ENCODE data around the gene ALDH3B1.
"Not testable (repeated sequence)": the region's sequence is repeated elsewhere in the genome, so short reads cannot be mapped to it uniquely, and the experiment has no call there.

The ALDH3B1 gene

DNA sequence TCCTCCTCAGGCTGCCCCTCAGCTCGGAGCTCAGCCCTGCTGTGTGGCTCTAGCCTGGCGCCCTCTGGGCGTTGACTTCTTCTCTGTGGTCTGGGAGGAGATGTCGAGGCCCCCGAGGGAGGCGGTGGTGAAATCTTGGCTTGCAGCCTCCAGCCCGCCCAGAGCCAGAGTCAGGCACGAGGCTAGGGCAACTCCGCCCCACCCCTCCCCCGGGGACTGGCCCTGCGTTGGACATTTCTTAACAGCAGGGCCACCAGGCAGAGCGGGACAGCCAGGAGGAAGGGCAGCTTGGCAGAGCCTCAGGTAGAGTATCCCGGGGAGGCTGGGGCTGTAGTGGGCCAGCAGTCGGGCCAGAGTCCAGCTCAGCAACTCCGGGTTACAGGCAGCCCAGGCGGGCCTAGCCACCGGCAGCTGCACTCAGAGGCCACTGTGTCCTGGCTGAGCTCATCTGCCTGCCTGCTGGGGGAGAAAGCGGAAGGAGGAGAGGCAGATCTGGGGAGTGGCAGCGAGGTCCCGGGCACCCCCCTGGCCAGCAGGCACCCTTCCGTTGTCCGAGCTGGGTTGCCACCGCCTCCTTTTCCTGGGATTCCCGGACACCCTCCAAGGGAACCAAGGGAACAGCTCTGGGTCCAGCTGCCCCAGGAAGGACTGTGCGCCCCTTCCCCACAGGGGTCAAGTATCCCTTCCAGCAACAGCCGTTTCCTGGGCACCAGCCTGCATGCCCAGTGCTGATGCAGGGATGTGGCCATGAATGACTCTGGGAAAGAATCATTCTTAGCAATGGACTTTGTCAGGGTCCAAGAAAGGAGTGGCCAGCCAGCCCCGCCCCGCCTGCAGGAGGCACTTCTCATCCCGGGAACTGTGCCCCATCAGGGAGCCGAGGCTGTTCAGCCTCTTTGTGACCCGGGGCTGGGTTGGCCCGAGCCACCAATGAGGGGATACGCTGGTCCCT lies at the start of gene ALDH3B1:
Gene ALDH3B1 (plus strand): TSS at position 238 of the 952 bp plus-strand sequence. CDS start 4,971 bp downstream, outside the sequence.
- DNase-seq, result peak; percentile 79

- not testable (repeated sequence) for DNase-seq
Observed at GRCh38 chr11:67963217-67963616, 46.9 kb upstream of the ALDH3B1 start.

- not testable (repeated sequence) for DNase-seq
Observed at GRCh38 chr11:67963879-67964278, 46.2 kb upstream of the ALDH3B1 start.

DNA sequence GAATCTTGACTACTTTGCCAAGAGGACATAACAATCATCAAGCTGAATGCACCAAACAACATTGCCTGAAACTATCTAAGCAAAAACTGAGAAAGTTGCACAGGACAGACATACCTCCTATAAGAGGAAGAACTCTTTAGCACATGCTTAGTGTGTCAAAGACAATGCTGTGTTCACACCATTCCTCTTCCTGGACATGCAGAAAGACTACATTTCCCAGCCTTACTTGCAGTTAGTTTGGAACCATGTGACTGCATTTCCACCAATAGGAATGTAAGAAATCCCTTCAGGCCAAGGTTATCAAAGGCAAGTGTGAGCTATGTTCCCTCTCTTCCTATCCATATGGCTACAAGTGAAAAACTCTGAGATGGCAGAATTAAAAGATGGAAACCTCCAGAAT lies 45.4 kb upstream of the ALDH3B1 start:
- DNase-seq, result not testable (repeated sequence)

DNA sequence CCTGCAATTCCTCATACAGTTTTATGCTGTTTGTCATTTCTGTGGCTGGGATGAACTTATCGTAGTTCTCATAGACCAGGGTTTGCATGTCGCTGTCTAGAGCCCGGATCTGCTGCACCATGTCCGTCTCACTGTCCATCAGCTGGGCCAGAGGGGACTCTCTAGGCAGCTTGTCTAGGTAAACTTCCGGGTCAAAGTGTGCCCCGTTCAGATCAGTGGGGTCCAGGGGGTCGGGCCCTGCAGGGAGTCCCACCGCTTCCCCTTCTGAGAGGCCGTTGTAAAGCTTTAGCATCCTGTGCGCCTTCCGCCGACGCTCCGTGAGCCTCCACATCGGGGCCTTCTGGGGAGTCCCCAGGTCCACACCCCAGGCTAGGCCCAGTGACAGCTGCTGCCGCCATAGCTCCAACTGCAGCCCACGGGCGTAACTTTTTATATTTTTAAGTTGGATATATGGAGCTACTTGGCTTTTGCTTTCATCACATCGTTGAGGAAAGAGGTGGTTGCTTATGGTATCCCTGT lies 44.2 kb upstream of the ALDH3B1 start:
- not testable (repeated sequence) for DNase-seq

DNA sequence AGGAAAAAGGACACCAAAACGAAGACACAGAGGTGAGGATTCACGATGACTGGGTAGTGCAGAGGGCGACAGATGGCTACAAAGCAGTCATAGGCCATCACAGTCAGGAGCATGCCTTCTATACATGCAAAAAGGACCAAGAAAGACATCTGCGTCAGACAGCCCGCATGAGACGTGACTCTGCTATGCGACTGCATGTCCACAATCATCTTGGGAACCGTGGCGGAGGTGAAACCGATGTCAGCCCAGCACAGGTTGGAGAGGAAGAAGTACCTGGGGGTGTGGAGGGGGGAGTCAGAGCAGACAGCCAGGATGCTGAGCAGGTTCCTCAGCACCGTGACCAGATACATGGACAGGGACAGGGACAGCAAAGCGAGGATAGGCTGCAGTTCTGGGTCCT lies 35.4 kb upstream of the ALDH3B1 start:
- DNase-seq, result not testable (repeated sequence)

- not testable (repeated sequence) for DNase-seq
Observed at GRCh38 chr11:67978766-67979418, 31.2 kb upstream of the ALDH3B1 start.

GRCh38 chr11:67981226-67981625 lies 28.9 kb upstream of the ALDH3B1 start:
- not testable (repeated sequence) for DNase-seq

DNA sequence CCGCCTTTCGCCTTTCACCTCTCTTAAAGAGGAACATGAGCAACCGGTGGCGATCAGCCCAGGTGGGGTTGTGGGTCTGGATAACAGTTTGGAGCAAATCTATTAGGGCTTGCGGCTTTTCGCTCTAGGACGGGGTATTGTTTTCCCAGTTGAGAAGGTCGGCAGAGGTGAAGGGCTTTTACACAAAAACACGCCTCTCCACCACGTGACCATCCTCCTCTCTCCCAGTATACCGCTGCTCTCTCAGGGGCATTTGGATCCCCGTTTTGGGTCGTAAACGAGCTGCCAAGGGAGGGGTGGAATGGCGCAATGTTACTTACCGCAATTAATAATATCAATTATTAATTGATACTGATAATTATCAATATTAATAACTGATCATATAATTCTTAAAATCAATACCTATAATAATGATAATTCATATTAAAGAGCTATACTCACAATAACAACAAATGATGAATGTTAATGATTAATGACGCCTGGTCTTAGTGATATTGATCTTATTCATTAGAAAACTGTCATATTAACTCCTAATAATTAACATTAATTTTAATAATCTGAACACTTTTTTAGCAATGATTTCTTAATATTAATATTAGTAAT lies 27.8 kb upstream of the ALDH3B1 start:
- DNase-seq, result not testable (repeated sequence)

DNA sequence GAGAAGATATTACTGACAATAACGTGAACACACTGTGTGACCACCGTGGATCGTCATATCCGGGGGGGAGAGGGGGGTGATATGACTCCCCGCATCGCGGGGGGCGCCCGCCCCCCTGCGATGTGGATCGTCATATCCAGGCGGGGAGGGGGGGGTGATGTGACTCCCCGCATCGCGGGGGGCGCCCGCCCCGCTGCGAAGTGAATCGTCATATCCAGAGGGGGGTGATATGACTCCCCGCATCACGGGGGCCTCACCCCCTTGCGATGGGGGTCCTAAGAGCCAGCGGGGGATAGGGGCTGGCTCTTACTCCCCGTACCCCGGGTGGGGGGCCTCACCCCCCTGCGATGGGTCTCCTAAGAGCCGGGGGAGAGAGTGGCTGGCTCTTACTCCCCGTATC lies 26.2 kb upstream of the ALDH3B1 start:
- no peak for DNase-seq

GRCh38 chr11:67985302-67985701 lies 24.8 kb upstream of the ALDH3B1 start:
- not testable (repeated sequence) for DNase-seq

DNA sequence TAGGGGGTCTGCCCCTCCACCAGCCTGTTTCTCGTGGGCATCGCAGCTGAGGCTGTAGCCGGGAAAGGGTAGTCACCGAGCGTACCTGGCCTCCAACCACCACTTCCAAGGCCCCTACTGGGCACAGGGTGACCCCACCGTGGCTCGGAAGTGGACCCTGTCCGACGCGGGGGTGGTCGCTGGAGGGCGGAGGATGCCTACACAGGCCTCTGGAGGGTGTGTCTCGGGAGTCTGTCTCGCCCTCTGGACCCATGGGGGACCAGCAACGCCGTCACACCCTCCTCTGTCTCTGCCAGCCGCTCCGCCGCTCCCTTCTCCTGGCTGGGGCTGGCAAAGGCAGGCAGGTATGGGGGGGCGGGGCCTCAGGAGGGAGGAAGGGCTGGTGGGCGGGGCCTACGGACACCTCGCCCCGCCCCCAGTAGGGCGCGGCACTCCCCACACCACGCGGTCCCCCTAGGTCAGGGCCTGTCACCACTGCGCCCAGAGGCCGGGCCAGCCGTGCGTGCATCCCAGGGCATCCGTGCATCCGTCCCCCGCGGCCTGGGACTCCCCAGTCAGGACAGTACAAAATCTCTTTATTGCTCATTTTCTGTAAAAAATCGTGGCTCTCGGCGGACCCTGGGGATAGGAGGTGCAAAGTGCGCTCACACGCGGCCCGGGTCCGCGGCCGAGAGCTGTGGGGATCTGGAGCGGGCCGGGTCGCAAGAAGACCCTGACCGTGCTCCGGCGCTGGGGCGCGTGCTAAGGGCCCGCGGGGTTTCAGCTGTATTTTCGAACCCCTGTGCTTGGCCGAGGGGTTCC lies 19.4 kb upstream of the ALDH3B1 start:
- not testable (repeated sequence) for DNase-seq

DNA sequence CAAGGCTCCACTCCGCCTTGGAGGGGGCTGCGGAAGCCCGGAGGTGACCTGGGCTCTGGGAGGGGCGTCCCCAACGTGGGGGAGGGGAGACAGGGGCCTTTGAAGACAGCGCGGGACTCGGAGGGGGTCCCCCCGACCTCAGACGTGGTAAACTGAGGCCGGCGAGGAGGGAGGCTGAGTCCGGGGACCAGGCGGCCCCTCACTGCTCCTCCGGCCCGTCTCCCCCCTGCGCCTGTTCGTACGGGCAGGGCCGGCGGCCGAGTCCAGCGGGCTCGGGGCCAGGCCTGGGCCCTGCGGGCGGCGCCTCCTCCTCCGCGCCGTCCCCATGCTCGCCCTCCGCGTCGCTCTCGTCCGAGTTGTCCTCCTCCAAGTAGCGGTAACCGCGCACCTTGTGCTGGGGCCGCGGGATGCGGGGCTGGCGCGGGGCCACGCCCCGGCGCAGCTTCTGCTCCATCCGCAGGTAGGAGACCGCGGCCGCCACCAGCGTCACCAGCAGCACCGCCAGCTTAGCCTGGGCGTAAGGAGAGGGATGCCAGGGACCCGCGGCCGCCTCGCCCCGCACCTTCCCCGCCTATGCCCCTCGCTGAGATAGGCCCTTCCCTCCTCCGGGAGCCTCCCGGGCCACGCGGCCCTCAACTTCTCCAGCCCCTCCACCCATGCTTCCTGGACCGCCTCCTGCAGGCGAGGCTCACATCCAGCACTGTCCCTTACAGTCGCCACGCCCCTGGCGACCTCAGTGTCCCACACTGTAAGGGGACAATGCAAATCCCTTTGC lies 18.6 kb upstream of the ALDH3B1 start:
- not testable (repeated sequence) for DNase-seq

- DNase-seq, result not testable (repeated sequence)
Observed at GRCh38 chr11:67993821-67994220, 16.3 kb upstream of the ALDH3B1 start.

DNA sequence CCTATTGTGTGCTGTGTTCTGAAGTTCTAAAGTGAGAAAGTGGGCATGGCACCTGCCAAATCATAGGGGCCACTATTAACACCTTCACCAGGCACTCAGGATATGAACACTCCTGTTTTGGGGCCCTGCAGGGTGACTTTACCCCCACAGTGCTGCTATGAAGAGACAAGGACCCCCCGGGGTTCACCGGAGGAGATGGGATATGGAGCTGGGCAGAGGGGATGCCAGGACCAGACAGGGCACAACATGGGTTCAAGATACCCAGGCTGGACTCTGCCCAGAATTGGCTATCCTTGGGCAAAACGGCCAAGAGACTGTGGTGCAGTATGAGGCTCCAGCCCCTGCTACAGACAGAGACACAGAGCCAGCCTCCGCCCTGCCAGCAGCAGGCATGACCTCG lies 15.7 kb upstream of the ALDH3B1 start:
- not testable (repeated sequence) for DNase-seq

GRCh38 chr11:67995129-67995528 lies 15.0 kb upstream of the ALDH3B1 start:
- not testable (repeated sequence) for DNase-seq

DNA sequence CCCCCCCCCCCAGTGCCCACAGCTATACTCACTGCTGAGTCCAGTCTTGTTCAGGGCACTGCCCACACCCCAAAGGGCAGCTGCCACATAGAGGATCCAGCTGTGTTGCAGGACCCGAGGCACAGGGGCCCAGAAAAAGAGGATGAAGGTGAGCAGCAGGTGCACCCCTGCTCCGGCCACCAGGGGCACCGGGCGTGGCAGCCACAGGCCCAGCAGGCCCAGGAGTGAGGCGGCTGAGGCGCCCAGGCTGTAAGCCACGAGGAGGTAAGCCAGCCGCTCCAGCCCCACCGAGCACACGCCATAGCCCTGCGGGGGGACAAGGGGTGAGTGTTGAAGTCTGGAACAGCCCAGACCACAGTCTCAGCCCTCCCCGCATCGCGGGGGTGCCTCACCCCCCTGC lies 14.5 kb upstream of the ALDH3B1 start:
- not testable (repeated sequence) for DNase-seq

GRCh38 chr11:67996051-67996450 lies 14.1 kb upstream of the ALDH3B1 start:
- no peak for DNase-seq

- peak; percentile 56 for DNase-seq
Observed at GRCh38 chr11:67996622-67997474, 13.3 kb upstream of the ALDH3B1 start.

DNA sequence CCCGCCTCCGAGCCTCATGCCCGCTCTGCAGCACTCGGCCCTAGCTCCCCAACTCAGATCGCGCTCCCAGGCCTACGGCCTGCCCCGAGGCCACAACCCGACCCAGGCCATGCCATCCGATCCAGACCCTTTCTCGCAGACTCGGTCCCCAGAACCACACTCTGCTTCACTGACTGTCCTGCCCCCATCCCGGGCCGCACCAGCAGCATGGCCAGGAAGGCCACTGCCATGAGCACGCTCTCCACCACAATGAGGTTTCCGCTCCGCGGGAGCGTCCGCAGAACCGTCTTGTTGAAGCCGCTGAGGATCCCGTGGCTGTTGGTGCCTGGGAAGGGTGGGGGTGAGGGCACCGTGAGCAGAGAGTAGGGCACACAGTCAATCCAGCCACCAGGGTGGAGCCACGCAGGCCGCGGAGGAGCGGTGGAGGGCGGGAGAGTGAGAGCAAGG lies 12.6 kb upstream of the ALDH3B1 start:
- no peak for DNase-seq
